ENCODE measurements around the gene AATF. TPM values are rescaled to one million over a fixed set of nuclear protein-coding genes. Genes with fewer than 3 reads are reported as not detected.

The AATF gene
- total and polyA plus RNA-seq, 9 of the 15 experiments (the other 6 are each of a cell fraction or from before 2014, with no cell fraction given) = 34.5 to 133 (median 90.1) TPM

- no peak for TF ChIP-seq CEBPG (CRISPR knock-in tag; IDR thresholded peaks at IDR 0.05)
- no peak for TF ChIP-seq CEBPG (tag; conservative IDR thresholded peaks at IDR 0.05 in 1 of 2, IDR thresholded peaks at IDR 0.05 in 1 of 2)
- no peak for TF ChIP-seq TRIM28 (IDR thresholded peaks at IDR 0.05)
- TF ChIP-seq KLF1 (tag; IDR thresholded peaks at IDR 0.05) = no peak
- TF ChIP-seq, protein P1, sequence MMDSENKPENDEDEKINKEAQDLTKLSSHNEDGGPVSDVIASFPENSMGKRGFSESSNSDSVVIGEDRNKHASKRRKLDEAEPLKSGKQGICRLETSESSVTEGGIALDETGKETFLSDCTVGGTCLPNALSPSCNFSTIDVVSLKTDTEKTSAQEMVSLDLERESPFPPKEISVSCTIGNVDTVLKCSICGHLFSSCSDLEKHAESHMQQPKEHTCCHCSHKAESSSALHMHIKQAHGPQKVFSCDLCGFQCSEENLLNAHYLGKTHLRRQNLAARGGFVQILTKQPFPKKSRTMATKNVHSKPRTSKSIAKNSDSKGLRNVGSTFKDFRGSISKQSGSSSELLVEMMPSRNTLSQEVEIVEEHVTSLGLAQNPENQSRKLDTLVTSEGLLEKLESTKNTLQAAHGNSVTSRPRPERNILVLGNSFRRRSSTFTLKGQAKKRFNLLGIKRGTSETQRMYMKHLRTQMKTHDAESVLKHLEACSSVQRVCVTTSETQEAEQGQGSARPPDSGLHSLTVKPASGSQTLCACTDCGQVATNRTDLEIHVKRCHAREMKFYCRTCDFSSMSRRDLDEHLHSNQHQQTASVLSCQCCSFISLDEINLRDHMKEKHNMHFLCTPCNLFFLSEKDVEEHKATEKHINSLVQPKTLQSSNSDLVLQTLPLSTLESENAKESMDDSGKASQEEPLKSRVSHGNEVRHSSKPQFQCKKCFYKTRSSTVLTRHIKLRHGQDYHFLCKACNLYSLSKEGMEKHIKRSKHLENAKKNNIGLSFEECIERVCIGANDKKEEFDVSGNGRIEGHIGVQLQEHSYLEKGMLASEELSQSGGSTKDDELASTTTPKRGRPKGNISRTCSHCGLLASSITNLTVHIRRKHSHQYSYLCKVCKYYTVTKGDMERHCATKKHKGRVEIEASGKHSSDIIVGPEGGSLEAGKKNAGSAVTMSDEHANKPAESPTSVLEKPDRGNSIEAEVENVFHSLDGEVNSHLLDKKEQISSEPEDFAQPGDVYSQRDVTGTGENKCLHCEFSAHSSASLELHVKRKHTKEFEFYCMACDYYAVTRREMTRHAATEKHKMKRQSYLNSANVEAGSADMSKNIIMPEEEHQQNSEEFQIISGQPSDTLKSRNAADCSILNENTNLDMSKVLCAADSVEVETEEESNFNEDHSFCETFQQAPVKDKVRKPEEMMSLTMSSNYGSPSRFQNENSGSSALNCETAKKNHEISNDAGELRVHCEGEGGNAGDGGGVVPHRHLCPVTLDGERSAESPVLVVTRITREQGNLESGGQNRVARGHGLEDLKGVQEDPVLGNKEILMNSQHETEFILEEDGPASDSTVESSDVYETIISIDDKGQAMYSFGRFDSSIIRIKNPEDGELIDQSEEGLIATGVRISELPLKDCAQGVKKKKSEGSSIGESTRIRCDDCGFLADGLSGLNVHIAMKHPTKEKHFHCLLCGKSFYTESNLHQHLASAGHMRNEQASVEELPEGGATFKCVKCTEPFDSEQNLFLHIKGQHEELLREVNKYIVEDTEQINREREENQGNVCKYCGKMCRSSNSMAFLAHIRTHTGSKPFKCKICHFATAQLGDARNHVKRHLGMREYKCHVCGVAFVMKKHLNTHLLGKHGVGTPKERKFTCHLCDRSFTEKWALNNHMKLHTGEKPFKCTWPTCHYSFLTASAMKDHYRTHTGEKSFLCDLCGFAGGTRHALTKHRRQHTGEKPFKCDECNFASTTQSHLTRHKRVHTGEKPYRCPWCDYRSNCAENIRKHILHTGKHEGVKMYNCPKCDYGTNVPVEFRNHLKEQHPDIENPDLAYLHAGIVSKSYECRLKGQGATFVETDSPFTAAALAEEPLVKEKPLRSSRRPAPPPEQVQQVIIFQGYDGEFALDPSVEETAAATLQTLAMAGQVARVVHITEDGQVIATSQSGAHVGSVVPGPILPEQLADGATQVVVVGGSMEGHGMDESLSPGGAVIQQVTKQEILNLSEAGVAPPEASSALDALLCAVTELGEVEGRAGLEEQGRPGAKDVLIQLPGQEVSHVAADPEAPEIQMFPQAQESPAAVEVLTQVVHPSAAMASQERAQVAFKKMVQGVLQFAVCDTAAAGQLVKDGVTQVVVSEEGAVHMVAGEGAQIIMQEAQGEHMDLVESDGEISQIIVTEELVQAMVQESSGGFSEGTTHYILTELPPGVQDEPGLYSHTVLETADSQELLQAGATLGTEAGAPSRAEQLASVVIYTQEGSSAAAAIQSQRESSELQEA (IDR thresholded peaks at IDR 0.05; ENCODE audit: low read depth) = no peak
- no peak for TF ChIP-seq ZNF76 (CRISPR knock-in tag; IDR thresholded peaks at IDR 0.05; ENCODE audit: borderline replicate concordance)
- TF ChIP-seq PHB (CRISPR knock-in tag; IDR thresholded peaks at IDR 0.05) = no peak
These were observed 3.6 kb upstream of the AATF start (continued) for GRCh38 chr17:36945140-36945539.
